Spleen (tissue), 7 donors: ENCODE data around the gene ATF3.

Experiments
- CTCF ChIP-seq, 11 experiments: fragments of 200-600 bp in 7 of 11; fragments of 450-650 bp in 4 of 11; sonication (generic) in 4 of 11; IDR thresholded peaks in 8 of 11; conservative IDR thresholded peaks in 3 of 11; 1 replicate in 7 of 11; 2 replicates in 4 of 11; pipeline versions ENCODE4 v1.4.0 to v1.8.0; 2016 to 2021; ENCODE audit warnings: antibody characterized with exemption in 11 of 11, inconsistent platforms in 4 of 11, mild to moderate bottlenecking in 1 of 11
- POLR2A ChIP-seq, 3 donors: fragments of 450-650 bp; IDR thresholded peaks; one replicate each; pipeline ENCODE4 v1.5.1; 2017; ENCODE audit warnings: antibody characterized with exemption in 3 of 3, mild to moderate bottlenecking in 1 of 3
- donor health status: DM: no; HTN: no; CAD: no; lungs with moderate emphysema.
- donor health status: DM: no; HTN: no; CAD: no.
- donor health status: DM: no; HTN: no; CAD: no.

- TF ChIP-seq POLR2A (IDR thresholded peaks at IDR 0.05) (no peak), CTCF (IDR thresholded peaks at IDR 0.05 in 8 of 11, conservative IDR thresholded peaks at IDR 0.05 in 3 of 11) (no peak)
Measured at GRCh38 chr1:212647004-212647403, 38.4 kb downstream of the ATF3 start.
